ENCODE data around the gene EDNRB.
"Not testable (repeated sequence)": the region's sequence is repeated elsewhere in the genome, so short reads cannot be mapped to it uniquely, and the experiment has no call there.

Gene EDNRB

DNA sequence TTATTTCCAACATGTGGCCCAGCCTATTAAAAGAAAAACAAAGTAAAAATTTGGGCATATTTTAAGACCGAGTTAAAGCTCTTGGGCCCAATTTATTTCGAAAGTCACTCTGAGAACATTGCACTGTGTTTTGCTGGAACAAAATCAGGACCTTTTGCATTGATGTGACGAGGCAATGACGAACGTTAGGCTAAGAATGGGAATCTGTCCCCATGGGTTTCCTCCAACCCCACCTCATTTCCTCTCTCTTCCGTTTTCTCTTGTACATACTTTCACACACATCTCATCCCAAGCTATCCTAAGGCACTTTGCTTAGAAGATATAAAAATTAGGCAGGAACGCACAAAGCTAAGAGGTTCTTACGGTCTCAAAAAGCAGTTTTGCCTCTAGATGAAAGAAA, 22.1 kb downstream of the EDNRB start:
- no peak for DNase-seq (ENCODE audit: low spot score)

- DNase-seq (ENCODE audit: low spot score): no peak
Observed at GRCh38 chr13:77894743-77895142, 23.9 kb downstream of the EDNRB start.

GRCh38 chr13:77893066-77893465, 25.6 kb downstream of the EDNRB start:
- no peak for DNase-seq (ENCODE audit: low spot score)

GRCh38 chr13:77892491-77892890, 26.1 kb downstream of the EDNRB start:
- DNase-seq (ENCODE audit: low spot score): no peak

GRCh38 chr13:77891486-77891885, 27.1 kb downstream of the EDNRB start:
- DNase-seq (ENCODE audit: low spot score): no peak

DNA sequence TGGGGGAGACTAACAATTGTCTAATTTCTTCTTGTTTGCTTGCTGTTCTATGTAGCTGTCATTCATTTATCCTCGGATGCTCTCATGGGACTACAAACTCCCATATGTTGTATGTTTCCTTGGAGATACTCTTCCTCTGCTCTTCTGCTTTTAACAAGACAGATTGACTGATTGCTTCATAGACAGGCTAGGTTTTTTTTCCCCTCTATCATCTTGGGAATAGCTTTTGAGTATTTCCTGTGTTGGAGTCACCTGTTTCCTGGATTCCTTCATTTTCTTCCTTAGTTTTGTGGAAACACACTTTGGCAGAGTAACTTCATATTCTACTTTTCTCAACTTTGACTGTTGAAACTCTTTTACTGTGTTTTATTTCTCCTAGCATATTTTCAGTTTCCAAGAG, 27.6 kb downstream of the EDNRB start:
- DNase-seq (ENCODE audit: low spot score): no peak

GRCh38 chr13:77883328-77883727, 35.3 kb downstream of the EDNRB start:
- DNase-seq (ENCODE audit: low spot score): no peak

- DNase-seq (ENCODE audit: low spot score): no peak
Observed at GRCh38 chr13:77878190-77878589, 40.4 kb downstream of the EDNRB start.

DNA sequence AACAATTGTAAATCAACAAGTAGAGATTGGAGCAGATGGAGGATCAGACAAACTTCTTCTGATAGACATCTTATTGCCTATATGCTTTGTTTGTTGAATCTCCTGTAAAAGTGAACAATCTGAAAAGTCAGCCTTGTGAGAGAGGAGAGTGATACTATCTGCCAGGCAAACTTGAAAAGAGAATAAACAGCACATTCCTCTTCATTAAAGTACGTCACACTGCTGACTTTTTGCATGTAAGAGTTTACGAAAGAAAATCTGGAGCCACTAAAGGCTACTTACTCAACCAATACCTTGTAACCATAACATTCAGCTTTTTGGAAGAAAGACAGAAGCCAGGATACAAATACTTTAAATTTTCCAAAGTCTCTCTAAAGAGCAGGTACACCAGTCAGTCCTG, 42.5 kb downstream of the EDNRB start:
- DNase-seq (ENCODE audit: low spot score): no peak

- DNase-seq (ENCODE audit: low spot score): no peak
Observed at GRCh38 chr13:77874406-77874805, 44.2 kb downstream of the EDNRB start.

DNA sequence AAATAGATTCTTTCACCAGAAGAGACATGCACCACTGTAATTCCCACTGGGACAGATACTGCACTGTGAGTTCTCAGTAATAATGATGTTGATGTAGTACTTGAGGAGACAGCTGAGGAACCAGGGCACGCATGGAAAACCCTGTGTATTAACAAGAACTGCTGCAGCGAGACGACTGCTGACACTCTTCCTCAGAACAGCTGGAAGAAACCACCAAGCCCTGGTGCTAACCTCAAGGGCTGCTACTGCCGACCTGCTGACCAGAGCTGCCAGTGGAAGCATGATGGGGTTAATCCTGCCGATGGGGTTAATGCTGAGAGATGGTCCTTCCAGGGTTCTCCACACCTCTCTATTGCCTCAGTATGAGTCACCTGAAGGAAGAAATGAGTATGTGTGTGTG, 45.6 kb downstream of the EDNRB start:
- no peak for DNase-seq (ENCODE audit: low spot score)

DNA sequence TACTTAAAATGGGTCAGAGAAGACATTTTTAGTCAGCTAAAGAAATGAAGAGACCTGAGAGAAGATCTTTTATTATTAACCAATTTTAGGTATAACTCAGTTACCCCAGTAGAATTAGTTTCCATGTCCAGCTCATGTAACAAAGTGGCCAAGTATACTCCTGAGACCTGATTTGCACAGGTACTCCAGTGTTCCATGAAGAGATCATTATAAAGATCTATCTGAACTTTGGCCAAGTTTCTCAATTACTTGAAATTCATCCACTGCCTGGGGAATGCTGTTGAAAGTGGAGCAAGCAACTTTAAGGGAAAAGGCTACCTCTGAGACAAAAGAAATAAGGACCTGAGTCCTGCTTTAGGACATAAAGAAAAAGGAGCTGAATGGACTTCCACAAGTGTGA, 47.0 kb downstream of the EDNRB start:
- no peak for DNase-seq (ENCODE audit: low spot score)

GRCh38 chr13:77868717-77869116, 49.9 kb downstream of the EDNRB start:
- DNase-seq (ENCODE audit: low spot score): no peak

- no peak for DNase-seq (ENCODE audit: low spot score)
Observed at GRCh38 chr13:77866971-77867370, 51.7 kb downstream of the EDNRB start.

DNA sequence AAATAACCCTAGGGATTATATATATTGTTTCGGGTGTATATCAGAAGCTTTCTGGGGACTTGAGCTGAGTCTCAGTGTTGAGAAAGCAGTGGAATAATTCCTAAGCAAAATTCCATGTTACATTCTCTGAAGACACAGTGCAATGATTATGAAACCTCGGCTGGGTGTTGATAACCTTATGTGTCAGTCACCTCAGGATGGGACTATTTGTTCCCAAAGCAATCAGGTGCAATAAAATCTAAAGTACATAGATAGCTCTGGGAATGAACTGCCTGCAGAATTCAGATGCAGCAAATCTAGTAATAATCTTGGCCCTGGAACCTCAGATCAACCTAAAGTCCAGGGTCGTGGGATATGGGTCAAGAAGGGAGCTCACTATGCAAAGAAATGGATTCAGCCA, 53.0 kb downstream of the EDNRB start:
- no peak for DNase-seq (ENCODE audit: low spot score)

GRCh38 chr13:77863144-77863543, 55.5 kb downstream of the EDNRB start:
- DNase-seq (ENCODE audit: low spot score): no peak

- DNase-seq (ENCODE audit: low spot score): no peak
Observed at GRCh38 chr13:77861741-77862140, 56.9 kb downstream of the EDNRB start.

GRCh38 chr13:77860507-77860981, 58.1 kb downstream of the EDNRB start:
- no peak for DNase-seq (ENCODE audit: low spot score)

DNA sequence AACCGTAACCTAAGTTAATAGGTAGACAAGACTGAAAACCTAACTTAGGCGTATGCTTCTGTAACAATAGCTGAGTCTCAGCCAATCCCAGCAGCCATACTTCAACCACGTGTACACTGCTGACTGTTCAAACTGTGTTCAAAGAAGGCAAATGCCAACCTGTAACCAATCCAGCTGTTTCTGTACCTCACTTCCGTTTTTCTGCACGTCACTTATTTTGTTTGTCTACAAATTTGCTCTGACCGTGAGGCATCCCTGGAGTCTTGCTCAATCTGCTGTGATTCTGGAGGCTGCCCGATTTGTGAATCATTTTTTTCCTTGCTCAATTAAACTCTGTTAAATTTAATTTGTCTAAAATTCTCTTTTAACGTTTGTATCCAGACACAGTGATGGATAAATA, 59.2 kb downstream of the EDNRB start:
- DNase-seq (ENCODE audit: low spot score): no peak

- DNase-seq (ENCODE audit: low spot score): no peak
Observed at GRCh38 chr13:77857531-77858209, 61.0 kb downstream of the EDNRB start.

DNA sequence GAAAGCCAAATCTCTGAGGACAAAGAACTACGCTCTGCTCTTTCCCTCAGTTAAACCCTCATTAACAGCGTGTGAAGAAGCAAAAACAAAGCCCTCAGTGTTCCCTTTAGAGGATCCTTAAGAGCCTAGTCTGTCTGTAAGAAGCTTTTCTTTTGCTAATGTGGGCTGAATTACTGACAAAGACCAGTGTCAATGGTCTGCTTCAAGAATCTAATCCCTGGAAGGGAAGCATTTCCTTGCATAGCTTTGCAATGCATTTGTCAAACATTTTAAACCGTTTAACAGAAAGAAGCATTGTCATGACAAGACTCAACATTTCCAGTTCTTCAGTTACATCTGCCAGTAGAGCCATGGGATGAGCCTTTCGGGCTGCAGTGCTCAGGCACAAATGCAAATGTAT, 64.9 kb downstream of the EDNRB start:
- DNase-seq (ENCODE audit: low spot score): peak; percentile 18

GRCh38 chr13:77848050-77848449, 70.6 kb downstream of the EDNRB start:
- not testable (repeated sequence) for DNase-seq (ENCODE audit: low spot score)

- no peak for DNase-seq (ENCODE audit: low spot score)
Observed at GRCh38 chr13:77846173-77846572, 72.5 kb downstream of the EDNRB start.

Data from cerebellar cortex (tissue), 1 donor.